Gastroesophageal sphincter (tissue), 3 donors: Measurements from ENCODE around the gene RSRC1.

Source experiments
- CTCF ChIP-seq, 4 experiments: fragments of 200-600 bp in 2 of 4; fragments of 450-650 bp in 2 of 4; sonication (generic) in 1 of 4; IDR thresholded peaks; one replicate each; pipeline ENCODE4 v1.5.1; 2017 to 2019; ENCODE audit warnings: antibody characterized with exemption in 4 of 4, mild to moderate bottlenecking in 2 of 4, moderate library complexity in 2 of 4
- POLR2A ChIP-seq, 2 donors: fragments of 450-650 bp; IDR thresholded peaks; one replicate each; pipeline ENCODE4 v1.6.1; 2017; ENCODE audit warnings: antibody characterized with exemption in 2 of 2, mild to moderate bottlenecking in 2 of 2, moderate library complexity in 1 of 2
- POLR2AphosphoS5 ChIP-seq: sonication (generic); formaldehyde crosslinking; IDR thresholded peaks from one replicate; pipeline ENCODE4 v1.6.1; 2017; ENCODE audit warnings: antibody characterized with exemption

GRCh38 chr3:158140396-158140795 lies 30.5 kb downstream of the RSRC1 start:
- no peak for TF ChIP-seq CTCF (IDR thresholded peaks at IDR 0.05)
- no peak for TF ChIP-seq POLR2A (IDR thresholded peaks at IDR 0.05)
- no peak for TF ChIP-seq POLR2AphosphoS5
